ENCODE results near the gene PAEP. TPM values are rescaled to one million over a fixed set of nuclear protein-coding genes. Genes with fewer than 3 reads are reported as not detected.

The PAEP gene
- total and polyA plus RNA-seq, 4 donors, result 0.37 to 3.0 (median 0.98) TPM; not detected in 1

- H3K27me3 ChIP-seq (ENCODE audit: control insufficient read depth in 3 of 3, insufficient read depth in 3 of 3, low read length in 2 of 3), result no peaks in the 10 kb centered on the region
- no peak overlapping the region for H3K4me3 ChIP-seq
- ATAC-seq (ENCODE audit: insufficient read depth, low FRiP score) (no peak), DNase-seq (no peak)
- TF ChIP-seq CTCF (IDR thresholded peaks at IDR 0.05; ENCODE audit: control extremely low read depth, extremely low read depth), result no peak
- peaks cover 0 to 2% (median under 1%) of the 10 kb centered on the region in 4 donors for H3K9me3 ChIP-seq (ENCODE audit: control insufficient read depth in 4 of 4, insufficient read depth in 3 of 4, low read length in 3 of 4)
- WGBS, 2 donors, result 86 to 93% methylated on average over 20 of the region's 20 CpGs
- no peak overlapping the region for H3K9ac ChIP-seq (ENCODE audit: insufficient read depth in 1 of 2, low read length in 2 of 2)
- H3K36me3 ChIP-seq (ENCODE audit: control insufficient read depth in 4 of 4, insufficient read depth in 4 of 4, low read length in 4 of 4), result no peaks in the 10 kb centered on the region
- H3K27ac ChIP-seq (ENCODE audit: low read depth in 1 of 2, low read length in 1 of 2), result no peak overlapping the region
- H3K4me1 ChIP-seq (ENCODE audit: control insufficient read depth in 5 of 5, insufficient read depth in 5 of 5, low read length in 5 of 5), result no peaks in the 10 kb centered on the region
Observed at GRCh38 chr9:135588886-135589595, 27.5 kb downstream of the PAEP start.

- Histone ChIP-seq H3K36me3 (ENCODE audit: control insufficient read depth in 4 of 4, insufficient read depth in 4 of 4, low read length in 4 of 4) (no peaks in the 10 kb centered on the region), H3K4me3 (no peak overlapping the region), H3K27ac (ENCODE audit: low read depth in 1 of 2, low read length in 1 of 2) (no peak overlapping the region), H3K9me3 (ENCODE audit: control insufficient read depth in 4 of 4, insufficient read depth in 3 of 4, low read length in 3 of 4) (peaks cover 0 to 2% (median under 1%) of the 10 kb centered on the region in 4 donors), H3K9ac (ENCODE audit: insufficient read depth in 1 of 2, low read length in 2 of 2) (no peak overlapping the region), H3K27me3 (ENCODE audit: control insufficient read depth in 3 of 3, insufficient read depth in 3 of 3, low read length in 2 of 3) (no peaks in the 10 kb centered on the region), H3K4me1 (ENCODE audit: control insufficient read depth in 5 of 5, insufficient read depth in 5 of 5, low read length in 5 of 5) (no peaks in the 10 kb centered on the region)
- no peak for TF ChIP-seq CTCF (IDR thresholded peaks at IDR 0.05; ENCODE audit: control extremely low read depth, extremely low read depth)
- ATAC-seq (ENCODE audit: insufficient read depth, low FRiP score), result no peak
- WGBS, 2 donors, result 74 to 77% methylated on average over 15 of the region's 15 CpGs
- DNase-seq, result no peak
Observed at GRCh38 chr9:135589596-135590485, 28.3 kb downstream of the PAEP start.

- WGBS, 2 donors, result 79 to 87% methylated on average over 25 of the region's 25 CpGs
- Histone ChIP-seq H3K4me1 (ENCODE audit: control insufficient read depth in 5 of 5, insufficient read depth in 5 of 5, low read length in 5 of 5) (no peaks in the 10 kb centered on the region), H3K9me3 (ENCODE audit: control insufficient read depth in 4 of 4, insufficient read depth in 3 of 4, low read length in 3 of 4) (peaks cover 0 to 2% (median under 1%) of the 10 kb centered on the region in 4 donors), H3K4me3 (no peak overlapping the region), H3K27ac (ENCODE audit: low read depth in 1 of 2, low read length in 1 of 2) (no peak overlapping the region), H3K36me3 (ENCODE audit: control insufficient read depth in 4 of 4, insufficient read depth in 4 of 4, low read length in 4 of 4) (no peaks in the 10 kb centered on the region), H3K27me3 (ENCODE audit: control insufficient read depth in 3 of 3, insufficient read depth in 3 of 3, low read length in 2 of 3) (no peaks in the 10 kb centered on the region), H3K9ac (ENCODE audit: insufficient read depth in 1 of 2, low read length in 2 of 2) (no peak overlapping the region)
- DNase-seq, result no peak
- ATAC-seq (ENCODE audit: insufficient read depth, low FRiP score), result no peak
- no peak for TF ChIP-seq CTCF (IDR thresholded peaks at IDR 0.05; ENCODE audit: control extremely low read depth, extremely low read depth)
Observed at GRCh38 chr9:135590486-135591079, 29.0 kb downstream of the PAEP start.
